Measurements from ENCODE around the gene YTHDC2. TPM values are rescaled to one million over a fixed set of nuclear protein-coding genes. Genes with fewer than 3 reads are reported as not detected.

Gene YTHDC2
- total RNA-seq, 4 donors from 2014 or later, result 12.4 to 33.4 (median 23.7) TPM

GRCh38 chr5:113562828-113563400, 49.4 kb downstream of the YTHDC2 start:
- 93% methylated on average over 3 of the region's 3 CpGs for WGBS, 2 donors
- intact Hi-C loops (cut with DNase I), result no loop called here
- Histone ChIP-seq H3K9me3 (no peaks in the 10 kb centered on the region), H3K27me3 (no peaks in the 10 kb centered on the region), H3K4me1 (no peaks in the 10 kb centered on the region), H3K36me3 (peaks cover 0 to 100% (median 6%) of the 10 kb centered on the region in 3 donors), H3K4me3 (no peak overlapping the region), H3K27ac (no peak overlapping the region)
- no peak for TF ChIP-seq POLR2A (IDR thresholded peaks at IDR 0.05)
- no peak for TF ChIP-seq CTCF (IDR thresholded peaks at IDR 0.05)
- DNase-seq, result no peak

GRCh38 chr5:113569396-113569795, 55.9 kb downstream of the YTHDC2 start:
- WGBS, 2 donors, result 91 to 100% methylated on average over 5 of the region's 5 CpGs
- H3K27ac ChIP-seq, result no peak overlapping the region
- H3K27me3 ChIP-seq, result no peaks in the 10 kb centered on the region
- intact Hi-C loops (cut with DNase I), result no loop called here
- DNase-seq, result no peak
- no peaks in the 10 kb centered on the region for H3K9me3 ChIP-seq
- peaks cover 0 to 98% (median 5%) of the 10 kb centered on the region in 3 donors for H3K36me3 ChIP-seq
- H3K4me1 ChIP-seq, result no peaks in the 10 kb centered on the region
- H3K4me3 ChIP-seq, result no peak overlapping the region
- no peak for TF ChIP-seq CTCF (IDR thresholded peaks at IDR 0.05)
- no peak for TF ChIP-seq POLR2A (IDR thresholded peaks at IDR 0.05)

- no peaks in the 10 kb centered on the region for H3K4me1 ChIP-seq
- H3K36me3 ChIP-seq, result peaks cover 0 to 89% (median 6%) of the 10 kb centered on the region in 3 donors
- H3K4me3 ChIP-seq, result no peak overlapping the region
- TF ChIP-seq POLR2A (IDR thresholded peaks at IDR 0.05), result no peak
- H3K27ac ChIP-seq, result no peak overlapping the region
- WGBS, 2 donors, result 89 to 95% methylated on average over 2 of the region's 2 CpGs
- DNase-seq, result no peak
- H3K9me3 ChIP-seq, result no peaks in the 10 kb centered on the region
- H3K27me3 ChIP-seq, result no peaks in the 10 kb centered on the region
- intact Hi-C loops (cut with DNase I), result no loop called here
Measured at GRCh38 chr5:113572716-113573115, 59.2 kb downstream of the YTHDC2 start.

GRCh38 chr5:113574417-113574816, 60.9 kb downstream of the YTHDC2 start:
- H3K27me3 ChIP-seq, result no peaks in the 10 kb centered on the region
- H3K36me3 ChIP-seq, result peaks cover 0 to 75% (median 6%) of the 10 kb centered on the region in 3 donors
- TF ChIP-seq CTCF (IDR thresholded peaks at IDR 0.05) (no peak), POLR2A (IDR thresholded peaks at IDR 0.05) (no peak)
- no peaks in the 10 kb centered on the region for H3K4me1 ChIP-seq
- H3K27ac ChIP-seq, result no peak overlapping the region
- H3K9me3 ChIP-seq, result no peaks in the 10 kb centered on the region
- intact Hi-C loops (cut with DNase I), result no loop called here
- no peak for DNase-seq
- 100% methylated on average over 1 of the region's 2 CpGs; no CpG with 5 or more reads in 1 of the 2 donors for WGBS, 2 donors
- H3K4me3 ChIP-seq, result no peak overlapping the region

GRCh38 chr5:113575074-113575473, 61.6 kb downstream of the YTHDC2 start:
- Histone ChIP-seq H3K36me3 (peaks cover 0 to 75% (median 6%) of the 10 kb centered on the region in 3 donors), H3K9me3 (no peaks in the 10 kb centered on the region), H3K27ac (no peak overlapping the region), H3K27me3 (no peaks in the 10 kb centered on the region), H3K4me1 (no peaks in the 10 kb centered on the region), H3K4me3 (no peak overlapping the region)
- intact Hi-C loops (cut with DNase I), result no loop called here
- DNase-seq, result no peak
- TF ChIP-seq POLR2A (IDR thresholded peaks at IDR 0.05) (no peak), CTCF (IDR thresholded peaks at IDR 0.05) (no peak)
- 77 to 78% methylated on average over 4 of the region's 4 CpGs for WGBS, 2 donors

- DNase-seq, result no peak
- H3K4me1 ChIP-seq, result no peaks in the 10 kb centered on the region
- peaks cover 0 to 73% (median 6%) of the 10 kb centered on the region in 3 donors for H3K36me3 ChIP-seq
- 83 to 98% methylated on average over 2 of the region's 2 CpGs for WGBS, 2 donors
- H3K27me3 ChIP-seq, result no peaks in the 10 kb centered on the region
- H3K27ac ChIP-seq, result no peak overlapping the region
- H3K9me3 ChIP-seq, result no peaks in the 10 kb centered on the region
- no peak overlapping the region for H3K4me3 ChIP-seq
- intact Hi-C loops (cut with DNase I), result no loop called here
- no peak for TF ChIP-seq POLR2A (IDR thresholded peaks at IDR 0.05)
- no peak for TF ChIP-seq CTCF (IDR thresholded peaks at IDR 0.05)
Measured at GRCh38 chr5:113578091-113578490, 64.6 kb downstream of the YTHDC2 start.

Measured in esophagus squamous epithelium (tissue), 5 donors.